ENCODE results near the gene TCF7.

DNA sequence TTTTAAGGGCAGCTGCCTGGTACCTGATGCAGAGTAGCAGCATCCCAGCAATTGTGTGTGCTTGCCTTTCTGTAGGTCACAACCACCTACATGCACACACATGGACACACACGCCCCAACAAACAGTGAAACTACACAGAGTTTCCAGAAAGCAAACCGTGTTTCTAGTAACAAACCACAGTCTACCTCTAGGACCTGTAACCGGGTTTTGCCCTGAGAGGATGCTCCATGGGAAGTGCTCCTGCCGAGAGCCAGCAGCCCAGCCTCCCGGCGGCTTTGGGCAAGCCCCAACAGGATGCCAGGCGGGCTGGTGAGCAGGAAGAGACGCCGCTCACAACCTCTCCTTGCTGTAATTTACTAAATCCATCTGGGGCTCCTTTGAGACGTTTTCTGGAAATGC is 4.1 kb upstream of the TCF7 start:
- no peak for TF ChIP-seq JUNB (CRISPR knock-in tag; IDR thresholded peaks at IDR 0.05; ENCODE audit: borderline replicate concordance)
- TF ChIP-seq, protein P1, sequence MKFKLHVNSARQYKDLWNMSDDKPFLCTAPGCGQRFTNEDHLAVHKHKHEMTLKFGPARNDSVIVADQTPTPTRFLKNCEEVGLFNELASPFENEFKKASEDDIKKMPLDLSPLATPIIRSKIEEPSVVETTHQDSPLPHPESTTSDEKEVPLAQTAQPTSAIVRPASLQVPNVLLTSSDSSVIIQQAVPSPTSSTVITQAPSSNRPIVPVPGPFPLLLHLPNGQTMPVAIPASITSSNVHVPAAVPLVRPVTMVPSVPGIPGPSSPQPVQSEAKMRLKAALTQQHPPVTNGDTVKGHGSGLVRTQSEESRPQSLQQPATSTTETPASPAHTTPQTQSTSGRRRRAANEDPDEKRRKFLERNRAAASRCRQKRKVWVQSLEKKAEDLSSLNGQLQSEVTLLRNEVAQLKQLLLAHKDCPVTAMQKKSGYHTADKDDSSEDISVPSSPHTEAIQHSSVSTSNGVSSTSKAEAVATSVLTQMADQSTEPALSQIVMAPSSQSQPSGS (CRISPR knock-in tag; IDR thresholded peaks at IDR 0.05) = no peak
- no peak for TF ChIP-seq MAFK (conservative IDR thresholded peaks at IDR 0.05 in 1 of 2, IDR thresholded peaks at IDR 0.05 in 1 of 2; ENCODE audit: low read length in 2 of 2)
- no peak for TF ChIP-seq JUND (CRISPR knock-in tag; IDR thresholded peaks at IDR 0.05)
- TF ChIP-seq, protein P2, sequence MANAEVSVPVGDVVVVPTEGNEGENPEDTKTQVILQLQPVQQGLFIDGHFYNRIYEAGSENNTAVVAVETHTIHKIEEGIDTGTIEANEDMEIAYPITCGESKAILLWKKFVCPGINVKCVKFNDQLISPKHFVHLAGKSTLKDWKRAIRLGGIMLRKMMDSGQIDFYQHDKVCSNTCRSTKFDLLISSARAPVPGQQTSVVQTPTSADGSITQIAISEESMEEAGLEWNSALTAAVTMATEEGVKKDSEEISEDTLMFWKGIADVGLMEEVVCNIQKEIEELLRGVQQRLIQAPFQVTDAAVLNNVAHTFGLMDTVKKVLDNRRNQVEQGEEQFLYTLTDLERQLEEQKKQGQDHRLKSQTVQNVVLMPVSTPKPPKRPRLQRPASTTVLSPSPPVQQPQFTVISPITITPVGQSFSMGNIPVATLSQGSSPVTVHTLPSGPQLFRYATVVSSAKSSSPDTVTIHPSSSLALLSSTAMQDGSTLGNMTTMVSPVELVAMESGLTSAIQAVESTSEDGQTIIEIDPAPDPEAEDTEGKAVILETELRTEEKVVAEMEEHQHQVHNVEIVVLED (CRISPR knock-in tag; IDR thresholded peaks at IDR 0.05; ENCODE audit: borderline replicate concordance) = no peak
- TF ChIP-seq ZNF547 (CRISPR knock-in tag; IDR thresholded peaks at IDR 0.05) = no peak
- no peak for TF ChIP-seq TP53 (CRISPR knock-in tag; conservative IDR thresholded peaks at IDR 0.05)

Measured in HepG2 (cell line).